DMS79 treated with DMSO at 0.1 percent for 48 hours (cell line): Measurements from ENCODE around the gene CACNG6.

ENCODE experiments used
- DNase-seq: peaks from one replicate; lab custom pipeline; 2025; lab: John Stamatoyannopoulos, UW

Gene CACNG6

GRCh38 chr19:54047616-54048015 lies 56.2 kb downstream of the CACNG6 start:
- DNase-seq, result no peak
